ENCODE measurements around the gene SMDT1.

DNA sequence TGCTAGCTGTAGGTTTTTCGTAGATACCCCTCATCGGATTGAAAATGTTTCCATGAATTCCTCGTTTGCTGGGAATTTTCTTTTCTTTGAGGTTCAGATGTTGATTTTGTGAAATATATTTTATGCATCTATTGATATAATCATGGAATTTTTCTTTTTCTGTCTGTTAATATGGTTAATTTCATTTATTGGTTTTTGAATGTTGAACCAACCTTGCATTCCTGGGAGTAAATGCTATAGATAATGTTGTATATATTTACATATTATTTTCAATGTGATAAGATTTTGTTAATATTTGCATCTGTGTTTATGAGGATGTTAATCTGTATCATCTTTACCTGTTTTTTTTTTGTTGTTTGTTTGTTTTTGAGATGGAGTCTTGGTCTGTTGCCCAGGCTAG lies 21.7 kb downstream of the SMDT1 start:
- TF ChIP-seq, protein P1, sequence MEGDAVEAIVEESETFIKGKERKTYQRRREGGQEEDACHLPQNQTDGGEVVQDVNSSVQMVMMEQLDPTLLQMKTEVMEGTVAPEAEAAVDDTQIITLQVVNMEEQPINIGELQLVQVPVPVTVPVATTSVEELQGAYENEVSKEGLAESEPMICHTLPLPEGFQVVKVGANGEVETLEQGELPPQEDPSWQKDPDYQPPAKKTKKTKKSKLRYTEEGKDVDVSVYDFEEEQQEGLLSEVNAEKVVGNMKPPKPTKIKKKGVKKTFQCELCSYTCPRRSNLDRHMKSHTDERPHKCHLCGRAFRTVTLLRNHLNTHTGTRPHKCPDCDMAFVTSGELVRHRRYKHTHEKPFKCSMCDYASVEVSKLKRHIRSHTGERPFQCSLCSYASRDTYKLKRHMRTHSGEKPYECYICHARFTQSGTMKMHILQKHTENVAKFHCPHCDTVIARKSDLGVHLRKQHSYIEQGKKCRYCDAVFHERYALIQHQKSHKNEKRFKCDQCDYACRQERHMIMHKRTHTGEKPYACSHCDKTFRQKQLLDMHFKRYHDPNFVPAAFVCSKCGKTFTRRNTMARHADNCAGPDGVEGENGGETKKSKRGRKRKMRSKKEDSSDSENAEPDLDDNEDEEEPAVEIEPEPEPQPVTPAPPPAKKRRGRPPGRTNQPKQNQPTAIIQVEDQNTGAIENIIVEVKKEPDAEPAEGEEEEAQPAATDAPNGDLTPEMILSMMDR (tag by site-specific recombination; IDR thresholded peaks at IDR 0.05) = no peak
- TF ChIP-seq GLIS1 (tag by site-specific recombination; IDR thresholded peaks at IDR 0.05) (no peak), TCF7L2 (IDR thresholded peaks at IDR 0.05; ENCODE audit: borderline replicate concordance, low read depth, low read length) (no peak), ZNF157 (tag by site-specific recombination; IDR thresholded peaks at IDR 0.05) (no peak), ZNF292 (tag by site-specific recombination; IDR thresholded peaks at IDR 0.05; ENCODE audit: borderline replicate concordance, low read depth) (no peak), ZNF214 (tag by site-specific recombination; IDR thresholded peaks at IDR 0.05; ENCODE audit: borderline replicate concordance) (no peak)
- TF ChIP-seq, protein P2, sequence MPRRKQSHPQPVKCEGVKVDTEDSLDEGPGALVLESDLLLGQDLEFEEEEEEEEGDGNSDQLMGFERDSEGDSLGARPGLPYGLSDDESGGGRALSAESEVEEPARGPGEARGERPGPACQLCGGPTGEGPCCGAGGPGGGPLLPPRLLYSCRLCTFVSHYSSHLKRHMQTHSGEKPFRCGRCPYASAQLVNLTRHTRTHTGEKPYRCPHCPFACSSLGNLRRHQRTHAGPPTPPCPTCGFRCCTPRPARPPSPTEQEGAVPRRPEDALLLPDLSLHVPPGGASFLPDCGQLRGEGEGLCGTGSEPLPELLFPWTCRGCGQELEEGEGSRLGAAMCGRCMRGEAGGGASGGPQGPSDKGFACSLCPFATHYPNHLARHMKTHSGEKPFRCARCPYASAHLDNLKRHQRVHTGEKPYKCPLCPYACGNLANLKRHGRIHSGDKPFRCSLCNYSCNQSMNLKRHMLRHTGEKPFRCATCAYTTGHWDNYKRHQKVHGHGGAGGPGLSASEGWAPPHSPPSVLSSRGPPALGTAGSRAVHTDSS (tag by site-specific recombination; IDR thresholded peaks at IDR 0.05) = no peak
- TF ChIP-seq, protein P3, sequence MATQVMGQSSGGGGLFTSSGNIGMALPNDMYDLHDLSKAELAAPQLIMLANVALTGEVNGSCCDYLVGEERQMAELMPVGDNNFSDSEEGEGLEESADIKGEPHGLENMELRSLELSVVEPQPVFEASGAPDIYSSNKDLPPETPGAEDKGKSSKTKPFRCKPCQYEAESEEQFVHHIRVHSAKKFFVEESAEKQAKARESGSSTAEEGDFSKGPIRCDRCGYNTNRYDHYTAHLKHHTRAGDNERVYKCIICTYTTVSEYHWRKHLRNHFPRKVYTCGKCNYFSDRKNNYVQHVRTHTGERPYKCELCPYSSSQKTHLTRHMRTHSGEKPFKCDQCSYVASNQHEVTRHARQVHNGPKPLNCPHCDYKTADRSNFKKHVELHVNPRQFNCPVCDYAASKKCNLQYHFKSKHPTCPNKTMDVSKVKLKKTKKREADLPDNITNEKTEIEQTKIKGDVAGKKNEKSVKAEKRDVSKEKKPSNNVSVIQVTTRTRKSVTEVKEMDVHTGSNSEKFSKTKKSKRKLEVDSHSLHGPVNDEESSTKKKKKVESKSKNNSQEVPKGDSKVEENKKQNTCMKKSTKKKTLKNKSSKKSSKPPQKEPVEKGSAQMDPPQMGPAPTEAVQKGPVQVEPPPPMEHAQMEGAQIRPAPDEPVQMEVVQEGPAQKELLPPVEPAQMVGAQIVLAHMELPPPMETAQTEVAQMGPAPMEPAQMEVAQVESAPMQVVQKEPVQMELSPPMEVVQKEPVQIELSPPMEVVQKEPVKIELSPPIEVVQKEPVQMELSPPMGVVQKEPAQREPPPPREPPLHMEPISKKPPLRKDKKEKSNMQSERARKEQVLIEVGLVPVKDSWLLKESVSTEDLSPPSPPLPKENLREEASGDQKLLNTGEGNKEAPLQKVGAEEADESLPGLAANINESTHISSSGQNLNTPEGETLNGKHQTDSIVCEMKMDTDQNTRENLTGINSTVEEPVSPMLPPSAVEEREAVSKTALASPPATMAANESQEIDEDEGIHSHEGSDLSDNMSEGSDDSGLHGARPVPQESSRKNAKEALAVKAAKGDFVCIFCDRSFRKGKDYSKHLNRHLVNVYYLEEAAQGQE (tag by site-specific recombination; IDR thresholded peaks at IDR 0.05) = no peak
- TF ChIP-seq, protein P4, sequence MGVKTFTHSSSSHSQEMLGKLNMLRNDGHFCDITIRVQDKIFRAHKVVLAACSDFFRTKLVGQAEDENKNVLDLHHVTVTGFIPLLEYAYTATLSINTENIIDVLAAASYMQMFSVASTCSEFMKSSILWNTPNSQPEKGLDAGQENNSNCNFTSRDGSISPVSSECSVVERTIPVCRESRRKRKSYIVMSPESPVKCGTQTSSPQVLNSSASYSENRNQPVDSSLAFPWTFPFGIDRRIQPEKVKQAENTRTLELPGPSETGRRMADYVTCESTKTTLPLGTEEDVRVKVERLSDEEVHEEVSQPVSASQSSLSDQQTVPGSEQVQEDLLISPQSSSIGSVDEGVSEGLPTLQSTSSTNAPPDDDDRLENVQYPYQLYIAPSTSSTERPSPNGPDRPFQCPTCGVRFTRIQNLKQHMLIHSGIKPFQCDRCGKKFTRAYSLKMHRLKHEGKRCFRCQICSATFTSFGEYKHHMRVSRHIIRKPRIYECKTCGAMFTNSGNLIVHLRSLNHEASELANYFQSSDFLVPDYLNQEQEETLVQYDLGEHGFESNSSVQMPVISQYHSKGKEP (tag by site-specific recombination; IDR thresholded peaks at IDR 0.05) = no peak
- TF ChIP-seq, protein P5, sequence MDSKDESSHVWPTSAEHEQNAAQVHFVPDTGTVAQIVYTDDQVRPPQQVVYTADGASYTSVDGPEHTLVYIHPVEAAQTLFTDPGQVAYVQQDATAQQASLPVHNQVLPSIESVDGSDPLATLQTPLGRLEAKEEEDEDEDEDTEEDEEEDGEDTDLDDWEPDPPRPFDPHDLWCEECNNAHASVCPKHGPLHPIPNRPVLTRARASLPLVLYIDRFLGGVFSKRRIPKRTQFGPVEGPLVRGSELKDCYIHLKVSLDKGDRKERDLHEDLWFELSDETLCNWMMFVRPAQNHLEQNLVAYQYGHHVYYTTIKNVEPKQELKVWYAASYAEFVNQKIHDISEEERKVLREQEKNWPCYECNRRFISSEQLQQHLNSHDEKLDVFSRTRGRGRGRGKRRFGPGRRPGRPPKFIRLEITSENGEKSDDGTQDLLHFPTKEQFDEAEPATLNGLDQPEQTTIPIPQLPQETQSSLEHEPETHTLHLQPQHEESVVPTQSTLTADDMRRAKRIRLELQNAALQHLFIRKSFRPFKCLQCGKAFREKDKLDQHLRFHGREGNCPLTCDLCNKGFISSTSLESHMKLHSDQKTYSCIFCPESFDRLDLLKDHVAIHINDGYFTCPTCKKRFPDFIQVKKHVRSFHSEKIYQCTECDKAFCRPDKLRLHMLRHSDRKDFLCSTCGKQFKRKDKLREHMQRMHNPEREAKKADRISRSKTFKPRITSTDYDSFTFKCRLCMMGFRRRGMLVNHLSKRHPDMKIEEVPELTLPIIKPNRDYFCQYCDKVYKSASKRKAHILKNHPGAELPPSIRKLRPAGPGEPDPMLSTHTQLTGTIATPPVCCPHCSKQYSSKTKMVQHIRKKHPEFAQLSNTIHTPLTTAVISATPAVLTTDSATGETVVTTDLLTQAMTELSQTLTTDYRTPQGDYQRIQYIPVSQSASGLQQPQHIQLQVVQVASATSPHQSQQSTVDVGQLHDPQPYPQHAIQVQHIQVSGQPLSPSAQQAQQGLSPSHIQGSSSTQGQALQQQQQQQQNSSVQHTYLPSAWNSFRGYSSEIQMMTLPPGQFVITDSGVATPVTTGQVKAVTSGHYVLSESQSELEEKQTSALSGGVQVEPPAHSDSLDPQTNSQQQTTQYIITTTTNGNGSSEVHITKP (tag by site-specific recombination; IDR thresholded peaks at IDR 0.05) = no peak
